Measurements from ENCODE around the gene GRAMD2A.

The GRAMD2A gene

DNA sequence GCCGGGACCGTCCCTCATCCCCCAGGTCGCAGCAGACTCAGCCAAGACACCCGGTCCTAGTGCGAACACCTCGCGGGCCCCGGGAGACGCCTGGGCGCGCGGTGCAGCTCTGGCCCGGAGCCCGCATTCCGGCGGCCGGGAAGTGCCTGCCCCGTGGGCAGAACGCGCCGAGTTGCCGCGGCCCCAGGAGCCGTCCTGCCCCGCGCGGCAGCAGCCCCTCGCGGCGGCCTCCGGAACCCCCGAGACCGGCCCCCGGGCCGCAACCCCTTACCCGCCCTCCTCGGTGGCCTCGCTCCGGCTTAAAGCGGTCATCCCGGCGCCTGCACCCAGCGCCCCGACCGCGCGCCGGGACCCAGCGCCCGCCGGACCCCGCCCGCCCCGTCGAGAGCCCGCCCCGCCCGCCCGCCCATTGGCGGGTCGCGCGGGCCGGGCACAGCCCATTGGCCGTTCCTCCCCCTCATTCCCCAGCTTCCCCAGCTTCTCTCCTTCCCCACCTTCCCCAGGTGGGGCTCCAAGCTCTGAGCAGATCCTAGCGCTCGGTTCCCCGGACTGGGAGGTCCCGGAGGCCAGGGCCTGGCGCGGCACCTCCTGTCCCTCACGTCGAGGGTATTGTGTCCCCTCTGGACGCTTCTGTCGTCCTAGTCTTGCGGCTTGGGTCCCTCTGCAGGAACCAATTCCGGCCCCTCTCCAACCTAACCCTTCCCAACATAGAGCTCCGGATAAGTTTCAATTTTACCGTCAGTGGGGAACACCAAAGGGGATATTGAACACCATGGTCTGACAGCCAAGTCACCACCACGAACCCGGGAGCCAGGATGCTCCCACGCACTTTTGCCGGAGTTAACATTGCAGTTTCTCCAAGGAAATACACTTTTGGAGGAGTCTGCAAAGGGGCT lies at the start of gene GRAMD2A:
Gene GRAMD2A (minus strand): TSS at position 328 of the 896 bp plus-strand sequence.
- DNase-seq = peak in 2 of 56 donors; percentile 35 to 36

DNA sequence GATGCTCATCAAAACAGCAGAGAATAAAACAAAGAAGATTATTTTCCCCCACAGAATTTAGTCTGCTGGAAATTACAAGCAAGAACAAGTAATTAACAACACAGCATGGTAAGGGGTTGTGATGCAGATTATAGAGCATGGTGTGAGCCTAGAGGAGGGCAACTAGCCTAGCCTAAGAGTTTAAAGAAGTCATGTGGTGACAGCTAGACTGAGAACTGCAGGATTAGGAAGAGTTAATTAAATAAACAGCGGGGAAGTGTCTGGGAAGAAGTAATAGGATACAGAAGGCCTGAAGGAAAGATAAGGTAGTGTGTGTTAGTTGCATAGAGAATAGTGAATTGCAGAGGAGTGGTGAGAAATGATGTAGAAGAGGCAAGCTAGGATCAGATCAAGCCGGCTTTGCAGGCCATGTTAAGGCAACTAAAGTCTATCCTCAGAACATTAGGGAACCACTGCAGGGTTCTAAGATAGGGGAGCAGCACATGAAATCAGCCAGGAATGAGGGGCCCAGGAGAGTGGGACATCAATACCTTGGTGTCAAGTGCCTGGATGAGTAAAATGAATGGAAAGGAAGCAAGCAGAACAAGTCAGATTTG lies 45.3 kb upstream of the GRAMD2A start:
- no peak for DNase-seq

DNA sequence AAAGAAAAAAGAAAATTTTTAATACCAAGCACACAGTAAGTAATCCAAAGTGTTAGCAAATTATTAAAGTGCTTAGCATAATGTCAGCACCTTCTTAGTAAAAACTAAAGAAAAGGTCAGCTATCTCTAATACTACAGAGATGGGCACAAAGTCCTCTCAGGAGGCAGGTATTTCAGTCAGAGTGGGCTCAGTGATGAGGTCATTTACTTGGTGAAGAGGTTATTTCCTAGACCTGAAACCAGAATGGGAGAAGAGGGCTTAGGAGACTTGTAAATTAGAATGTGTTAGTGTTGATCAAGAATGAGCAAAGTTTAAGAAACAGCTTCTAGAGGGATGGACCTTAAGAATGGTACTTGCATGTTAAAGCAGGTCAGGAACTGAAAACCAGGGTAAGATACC lies 42.1 kb upstream of the GRAMD2A start:
- DNase-seq = no peak

DNA sequence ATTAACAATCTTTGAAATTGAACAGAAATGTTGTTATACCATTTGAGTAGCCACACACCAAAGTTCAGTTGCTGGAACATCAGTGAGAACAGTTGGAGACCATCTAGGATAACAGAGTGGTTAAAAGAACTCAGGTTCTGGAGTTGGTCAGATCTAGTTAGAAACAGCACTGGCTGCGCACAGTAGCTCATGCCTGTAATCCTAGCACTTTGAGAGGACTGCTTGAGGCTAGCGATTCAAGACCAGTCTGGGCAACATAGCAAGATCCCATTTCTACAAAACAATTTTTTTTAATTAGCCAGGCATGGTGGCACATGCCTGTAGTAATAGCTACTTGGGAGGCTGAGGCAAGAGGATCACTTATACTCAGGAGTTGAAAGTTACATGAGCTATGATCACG lies 41.0 kb upstream of the GRAMD2A start:
- no peak for DNase-seq

GRCh38 chr15:72237853-72238224 lies 40.3 kb upstream of the GRAMD2A start:
- no peak for DNase-seq

GRCh38 chr15:72237029-72237852 lies 39.7 kb upstream of the GRAMD2A start:
- peak in 22 of 56 donors; percentile 3 to 58 (median 20) for DNase-seq

- no peak for DNase-seq
Measured at GRCh38 chr15:72236381-72237003, 38.9 kb upstream of the GRAMD2A start.

DNA sequence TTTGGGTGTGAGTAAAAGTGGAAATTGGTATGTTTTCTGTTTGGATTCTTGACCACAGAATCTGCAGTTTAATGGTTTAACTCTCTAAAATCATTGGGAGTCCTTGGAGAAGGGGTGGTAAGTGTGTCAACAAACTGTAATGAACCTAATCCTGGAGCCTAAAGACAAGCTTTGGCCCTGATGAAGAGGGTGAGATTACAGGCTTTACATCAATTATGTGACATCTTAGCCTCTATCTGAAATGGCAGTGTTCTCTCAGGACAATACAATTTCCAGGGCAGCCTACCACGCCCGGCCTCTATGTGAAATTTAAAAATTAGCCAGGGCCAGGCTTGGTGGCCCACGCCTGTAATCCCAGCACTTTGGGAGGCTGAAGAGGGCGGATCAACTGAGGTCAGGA lies 37.7 kb upstream of the GRAMD2A start:
- no peak for DNase-seq

GRCh38 chr15:72233769-72234168 lies 36.2 kb upstream of the GRAMD2A start:
- DNase-seq = no peak

DNA sequence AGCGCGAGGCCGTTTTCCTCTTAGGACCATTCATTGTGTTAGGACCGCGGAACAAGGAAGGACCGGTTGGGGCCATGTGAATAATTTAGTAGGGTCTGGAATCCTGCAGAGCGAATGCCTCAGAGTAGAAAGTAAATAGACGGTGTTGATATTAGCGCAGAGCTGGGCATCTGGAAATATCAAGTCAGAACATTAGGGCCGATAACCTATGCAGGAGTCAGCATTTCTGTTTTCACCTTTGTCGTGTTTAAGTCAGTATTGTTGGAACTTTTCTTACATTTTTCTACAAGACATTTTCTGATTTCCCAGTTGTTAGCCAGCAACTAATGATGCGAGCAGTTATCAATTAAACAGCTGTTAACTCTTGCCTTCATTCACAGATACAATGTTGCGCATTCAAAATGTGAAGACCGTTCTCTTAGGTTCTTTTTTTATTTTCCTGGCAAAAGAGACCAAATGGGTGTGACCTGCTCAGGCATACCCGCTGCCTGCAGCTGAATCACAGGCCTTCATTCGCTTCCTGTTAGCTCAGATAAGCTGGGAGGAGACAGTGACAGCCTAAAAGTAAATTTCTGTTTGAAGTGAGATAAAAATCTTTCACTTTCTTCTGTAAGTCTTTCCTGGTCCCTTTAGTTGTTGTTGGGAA lies 34.4 kb upstream of the GRAMD2A start:
- peak in 3 of 56 donors; percentile 6 to 22 (median 17) for DNase-seq

DNA sequence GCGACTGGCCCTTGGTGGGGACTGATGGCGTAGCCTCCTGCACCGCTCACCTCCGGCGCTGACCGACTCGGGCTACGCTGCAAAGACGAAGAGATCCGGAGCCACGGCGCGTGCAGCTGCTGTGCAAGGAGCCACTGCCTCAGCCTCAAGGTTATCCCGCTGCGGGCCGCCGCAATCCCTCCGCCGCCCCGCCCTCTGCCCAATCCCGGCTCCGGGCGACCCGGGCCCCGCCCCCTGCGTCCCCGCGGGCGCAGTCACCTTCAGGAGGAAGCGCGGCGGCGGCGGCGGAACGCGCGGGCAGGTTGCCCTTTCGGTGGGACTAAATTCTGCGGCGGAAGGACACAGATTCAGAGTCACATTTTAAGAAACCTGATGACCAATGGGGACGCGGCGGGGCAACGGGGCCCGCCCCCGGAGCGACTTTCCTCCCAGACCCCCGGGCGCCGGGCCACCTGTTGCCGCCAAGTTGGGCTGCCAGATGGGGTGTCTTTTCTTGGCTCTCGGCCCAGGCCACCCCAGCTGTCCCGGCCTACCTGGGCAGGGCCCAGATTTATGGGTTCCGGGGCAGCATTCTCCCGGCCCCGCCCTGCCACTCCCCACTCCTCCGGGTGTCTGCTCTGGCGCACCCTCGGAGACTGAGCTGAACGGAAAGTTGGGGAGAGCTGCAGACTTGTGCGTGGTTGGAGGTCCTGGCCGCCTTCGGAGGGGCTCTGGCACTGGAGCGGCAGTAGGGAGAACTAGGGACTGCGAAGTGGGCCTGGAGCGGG lies 33.7 kb upstream of the GRAMD2A start, which contains the start of gene PKM:
Gene PKM (minus strand): TSS at position 125 of the 767 bp plus-strand sequence. CDS start 12,093 bp downstream, outside the sequence.
- DNase-seq = peak; percentile 33 to 94 (median 80)

GRCh38 chr15:72230197-72231065 lies 32.8 kb upstream of the GRAMD2A start:
- DNase-seq = peak; percentile 23 to 92 (median 82)

GRCh38 chr15:72229947-72230196 lies 32.3 kb upstream of the GRAMD2A start:
- DNase-seq = no peak

DNA sequence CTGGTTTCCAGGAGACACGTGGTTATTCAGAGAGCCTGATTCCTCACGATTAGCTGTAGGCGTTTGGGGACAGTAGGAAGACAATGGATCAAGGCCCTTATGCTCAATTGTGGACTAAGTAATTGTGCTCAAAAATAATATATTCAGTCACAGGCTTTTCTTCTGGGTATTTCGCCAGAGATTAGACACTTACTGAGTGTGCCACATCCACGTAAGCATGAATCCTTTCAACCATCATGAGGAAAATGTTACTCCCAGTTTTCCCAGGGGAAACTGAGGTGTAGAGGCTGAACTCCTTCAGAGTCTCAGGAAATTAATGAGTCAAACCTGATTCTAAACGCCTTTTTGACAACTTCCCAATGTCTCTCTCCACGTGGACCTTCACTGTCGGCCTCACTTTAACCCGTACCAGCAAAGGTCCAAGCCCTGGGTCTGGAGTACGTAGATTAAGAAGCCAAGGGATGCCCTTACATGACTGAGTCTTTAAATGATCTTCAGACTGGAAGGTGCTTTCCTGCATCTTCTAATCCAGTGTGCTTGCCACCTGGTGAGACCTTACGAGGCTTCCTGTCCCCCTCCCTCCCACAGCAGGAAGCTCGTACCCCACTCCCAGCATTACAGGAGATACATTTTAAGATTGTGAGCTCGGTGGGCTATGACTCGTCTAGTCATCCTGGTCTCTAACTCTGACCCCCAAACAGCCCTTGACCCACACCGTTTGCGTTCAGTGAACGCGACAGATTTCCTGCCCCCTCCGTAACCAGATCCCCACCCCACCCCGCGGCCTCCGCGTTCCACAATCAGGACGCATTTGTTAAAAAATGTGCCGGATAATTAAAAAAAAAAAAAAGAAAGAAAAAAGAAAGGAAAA lies 31.7 kb upstream of the GRAMD2A start:
- DNase-seq = peak in 2 of 56 donors; percentile 16 to 36

DNA sequence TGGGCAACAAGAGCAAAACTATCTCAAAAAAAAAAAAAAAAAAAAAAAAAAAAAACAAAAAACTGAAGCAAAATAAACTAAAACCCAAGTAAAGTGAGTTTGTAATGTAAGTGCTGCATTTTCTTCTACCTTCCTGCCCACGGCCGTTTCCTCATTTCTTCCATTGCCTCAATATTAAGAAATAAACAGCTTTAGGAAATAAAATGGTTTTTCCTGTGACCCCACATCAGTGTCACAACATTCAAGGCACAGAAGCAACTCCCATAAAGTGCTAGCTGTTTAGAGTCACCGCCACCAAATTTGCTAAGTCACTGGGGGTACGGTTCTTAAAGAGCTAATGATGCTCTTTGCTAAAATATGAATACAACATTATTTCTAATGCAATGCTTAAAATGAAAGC lies 30.1 kb upstream of the GRAMD2A start:
- no peak for DNase-seq

GRCh38 chr15:72227192-72227586 lies 29.6 kb upstream of the GRAMD2A start:
- DNase-seq = no peak

DNA sequence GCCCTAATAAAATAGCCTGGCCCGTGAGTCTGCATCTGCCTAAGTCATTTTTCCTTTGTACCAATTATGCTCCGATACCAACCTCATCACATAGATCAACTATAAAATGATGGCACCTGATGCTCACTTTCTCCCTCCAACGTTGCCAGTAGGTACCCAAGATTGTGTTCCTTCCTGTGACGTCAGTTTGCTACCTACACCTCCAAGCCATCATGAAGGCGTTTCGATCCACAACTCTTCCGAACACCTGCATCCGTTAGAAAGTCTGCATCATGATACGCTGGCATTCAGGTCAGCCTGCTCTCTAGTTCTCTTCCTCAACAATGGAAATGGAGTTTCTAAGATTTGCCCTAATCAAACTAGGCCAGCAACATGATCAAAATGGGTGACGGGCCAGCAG lies 25.7 kb upstream of the GRAMD2A start:
- no peak for DNase-seq

- DNase-seq = peak in 4 of 56 donors; percentile 14 to 39 (median 18)
Measured at GRCh38 chr15:72222393-72222792, 24.8 kb upstream of the GRAMD2A start.

Data from amygdala (tissue), 56 donors.